GM12878 (cell line): ENCODE data around the gene DUOXA1. TPM values are rescaled to one million over a fixed set of nuclear protein-coding genes. Genes with fewer than 3 reads are reported as not detected.

ENCODE experiments used
- ATAC-seq: fragments of 200-7000 bp; cut with Tn5 transposase; 3 replicates; pipeline ENCODE4 v1.9.1; 2020; ENCODE audit warnings: mild to moderate bottlenecking, moderate library complexity
- BruUV-seq: library from RNA; stranded (reverse); fragments of 400-500 nt; replicated peaks from 2 replicates; lab custom pipeline; 2021; lab: Mats Ljungman, UMichigan
- CTCF ChIA-PET: fragments of 300-600 bp; sonication (Branson Sonifier 250); formaldehyde crosslinking; extraction: SDS; loops from one replicate; lab custom pipeline; 2021; ENCODE audit warnings: inconsistent platforms; lab: Yijun Ruan, JAX
- POLR2A ChIA-PET: fragments of 350-600 bp; formaldehyde crosslinking; extraction: SDS; loops from one replicate; lab custom pipeline; 2021; ENCODE audit warnings: inconsistent platforms; lab: Charles Lee
- RAD21 ChIA-PET: fragments of 300-600 bp; sonication (Branson Sonifier 250); formaldehyde crosslinking; loops from one replicate; lab custom pipeline; 2023; ENCODE audit warnings: antibody characterized with exemption; ENCODE audit not compliant: unreplicated experiment; lab: Charles Lee
- SMC1A ChIA-PET: fragments of 300-600 bp; sonication (Branson Sonifier 250); formaldehyde crosslinking; loops from one replicate; lab custom pipeline; 2023; ENCODE audit not compliant: unreplicated experiment, uncharacterized antibody; lab: Charles Lee
- DNase-seq: peaks from one replicate; pipeline ENCODE4 v3.0.0-alpha.2; 2011; ENCODE audit warnings: low read depth, low spot score
- FAIRE-seq: peaks from 3 replicates; lab custom pipeline; 2011; peaks lifted over from hg19 to GRCh38; lab: Jason Lieb, UNC
- H2AFZ ChIP-seq: 2 replicates; pipeline ENCODE4 v1.6.0; 2011; ENCODE audit warnings: low read depth, low read length, control low read depth; ENCODE audit not compliant: control insufficient read depth
- H3K27ac ChIP-seq: 2 replicates; pipeline ENCODE4 v1.5.1; 2011; ENCODE audit warnings: control low read depth; ENCODE audit not compliant: control insufficient read depth, insufficient read depth
- H3K27me3 ChIP-seq, 2 experiments: replicated peaks in 1 of 2; 2 replicates each; pipeline versions ENCODE4 v1.6.0 to v1.6.1; 2011; ENCODE audit warnings: low read length in 1 of 2; ENCODE audit not compliant: control insufficient read depth in 2 of 2, insufficient read depth in 2 of 2
- H3K36me3 ChIP-seq, 2 experiments: 2 replicates each; pipeline ENCODE4 v1.5.1; 2011; ENCODE audit warnings: low read length in 1 of 2; ENCODE audit not compliant: control insufficient read depth in 2 of 2, insufficient read depth in 2 of 2
- H3K4me1 ChIP-seq: 2 replicates; pipeline ENCODE4 v1.6.1; 2011; ENCODE audit warnings: mild to moderate bottlenecking, low read length, moderate library complexity, mixed read lengths; ENCODE audit not compliant: control insufficient read depth, insufficient read depth
- H3K4me2 ChIP-seq: 2 replicates; pipeline ENCODE4 v1.6.0; 2011; ENCODE audit warnings: control low read depth; ENCODE audit not compliant: control insufficient read depth, insufficient read depth
- H3K4me3 ChIP-seq: fragments of 200-600 bp; sonication (generic); 2 replicates; pipeline ENCODE4 v1.5.1; 2016
- H3K79me2 ChIP-seq: 2 replicates; pipeline ENCODE4 v1.6.0; 2011; ENCODE audit warnings: low read length; ENCODE audit not compliant: control insufficient read depth, insufficient read depth
- H3K9ac ChIP-seq: 2 replicates; pipeline ENCODE4 v1.8.0; 2011; ENCODE audit warnings: low read length, control low read depth, mixed read lengths; ENCODE audit not compliant: control insufficient read depth, insufficient read depth
- H3K9me3 ChIP-seq: replicated peaks from 3 replicates; pipeline ENCODE4 v1.5.1; 2011; ENCODE audit warnings: mild to moderate bottlenecking, low read length; ENCODE audit not compliant: control insufficient read depth, insufficient read depth
- H4K20me1 ChIP-seq: 2 replicates; pipeline ENCODE4 v1.6.0; 2011; ENCODE audit not compliant: control insufficient read depth, insufficient read depth
- ATF3 ChIP-seq: IDR thresholded peaks from 2 replicates; pipeline ENCODE4 v1.6.1; 2011; ENCODE audit warnings: low read depth, mild to moderate bottlenecking, low read length, moderate library complexity, borderline replicate concordance; ENCODE audit errors: extremely low read depth
- BCL3 ChIP-seq: IDR thresholded peaks from 2 replicates; pipeline ENCODE4 v1.6.1; 2011; ENCODE audit warnings: borderline replicate concordance, low read depth, mild to moderate bottlenecking, moderate library complexity, low read length; ENCODE audit not compliant: insufficient read depth, poor library complexity, severe bottlenecking
- BHLHE40 ChIP-seq, 2 experiments: fragments of 450-650 bp in 1 of 2; IDR thresholded peaks; 2 replicates each; pipeline ENCODE4 v1.6.1; 2011 to 2017; ENCODE audit warnings: low read depth in 2 of 2, borderline replicate concordance in 1 of 2, improper control_type of control experiment in 1 of 2, low read length in 1 of 2, mild to moderate bottlenecking in 1 of 2
- CEBPZ ChIP-seq: fragments of 150-350 bp; IDR thresholded peaks from 2 replicates; pipeline ENCODE4 v1.6.1; 2016; ENCODE audit warnings: low read depth, low read length
- CREM ChIP-seq: IDR thresholded peaks from 2 replicates; pipeline ENCODE4 v1.6.1; 2014; ENCODE audit warnings: antibody characterized with exemption, low read depth
- IKZF1 ChIP-seq: fragments of 450-650 bp; conservative IDR thresholded peaks from 2 replicates; pipeline ENCODE4 v1.6.1; 2017; ENCODE audit warnings: antibody characterized with exemption, mild to moderate bottlenecking
- IKZF2 ChIP-seq, 2 experiments: fragments of 450-650 bp; IDR thresholded peaks; 2 replicates each; pipeline ENCODE4 v1.6.1; 2017; ENCODE audit warnings: mild to moderate bottlenecking in 2 of 2, moderate library complexity in 2 of 2
- MAX ChIP-seq: IDR thresholded peaks from 2 replicates; pipeline ENCODE4 v1.6.1; 2012; ENCODE audit warnings: low read depth, low read length, improper control_type of control experiment
- MEF2B ChIP-seq: fragments of 450-650 bp; IDR thresholded peaks from 2 replicates; pipeline ENCODE4 v1.6.1; 2018; ENCODE audit warnings: mild to moderate bottlenecking, moderate library complexity; ENCODE audit not compliant: partially characterized antibody, poor library complexity, severe bottlenecking
- MYC ChIP-seq: IDR thresholded peaks from 2 replicates; pipeline ENCODE4 v1.6.1; 2011; ENCODE audit warnings: mild to moderate bottlenecking, low read length, moderate library complexity, inconsistent platforms; ENCODE audit not compliant: insufficient read depth, insufficient replicate concordance, insufficient read length, severe bottlenecking
- NFXL1 ChIP-seq: fragments of 450-650 bp; IDR thresholded peaks from 2 replicates; pipeline ENCODE4 v1.6.1; 2017; ENCODE audit warnings: antibody characterized with exemption, mild to moderate bottlenecking, borderline replicate concordance
- NR2C2 ChIP-seq: IDR thresholded peaks from 2 replicates; pipeline ENCODE4 v1.6.1; 2011; ENCODE audit warnings: borderline replicate concordance, low read depth; ENCODE audit not compliant: control insufficient read depth, insufficient read length
- TARDBP ChIP-seq: IDR thresholded peaks from 2 replicates; pipeline ENCODE4 v1.6.1; 2016; ENCODE audit warnings: borderline replicate concordance
- TCF12 ChIP-seq: IDR thresholded peaks from 2 replicates; pipeline ENCODE4 v1.6.1; 2011; ENCODE audit warnings: low read depth, mild to moderate bottlenecking, low read length
- TCF3 ChIP-seq: IDR thresholded peaks from 2 replicates; pipeline ENCODE4 v1.6.1; 2012; ENCODE audit warnings: low read depth, mild to moderate bottlenecking, low read length, borderline replicate concordance; ENCODE audit not compliant: insufficient read depth
- WGBS: methylation state at CpG from one replicate; pipeline ENCODE4 v1.1.6; 2016; ENCODE audit warnings: low lambda C conversion rate; ENCODE audit not compliant: insufficient replicate concordance, insufficient coverage; ENCODE audit errors: missing lambda C conversion rate; 5-methylcytosine and 5-hydroxymethylcytosine counted together
- in situ Hi-C: fragments of 300-500 bp; cut with MboI; formaldehyde crosslinking; loops from 9 replicates; pipeline ENCODE4 v1.14.3; 2018; ENCODE audit warnings: mixed read lengths
- intact Hi-C: fragments of 100-400 bp; cut with micrococcal nuclease; formaldehyde crosslinking; loops from one replicate; pipeline ENCODE4 v1.14.2; 2022; ENCODE audit not compliant: unreplicated experiment
- polyA plus RNA-seq, 11 experiments: library from polyadenylated mRNA; depleted of rRNA in 4 of 11; unstranded in 6 of 11; stranded (reverse) in 5 of 11; fragments of >200 nt; fragmentation: Nextera tagmentation in 4 of 11; fragmentation: Illumina TruSeq in 1 of 11; extraction: Ambion mirVana in 4 of 11; extraction: Trizol in 1 of 11; gene quantifications; 1 replicate in 1 of 11; 2 replicates in 10 of 11; pipeline versions ENCODE4 v1.2.1 to v1.2.3, GENCODE V29; 2011 to 2016; ENCODE audit warnings: inconsistent platforms in 2 of 11, missing spikeins in 2 of 11, low read depth in 1 of 11
- total RNA-seq, 4 experiments: library from RNA; depleted of rRNA in 3 of 4; stranded (reverse); fragments of >200 nt in 3 of 4; fragmentation: Illumina TruSeq in 1 of 4; extraction: Trizol in 1 of 4; gene quantifications; 2 replicates each; pipeline versions ENCODE4 v1.2.1 to v1.2.3, GENCODE V29; 2013 to 2021

DUOXA1 gene
- total and polyA plus RNA-seq, 10 of the 15 experiments (the other 5 are each of a cell fraction or from before 2014, with no cell fraction given) = 0.08 TPM; not detected in 9

GRCh38 chr15:45107941-45108630, 21.6 kb downstream of the DUOXA1 start:
- in situ Hi-C loops = no loop called here
- POLR2A ChIA-PET = no interaction called here
- no peak for FAIRE-seq
- TF ChIP-seq BCL3 (no peak), MYC (no peak), IKZF1 (no peak), ATF3 (no peak), TARDBP (no peak), NR2C2 (no peak), MAX (no peak), IKZF2 (IDR thresholded peaks at IDR 0.05) (no peak), CEBPZ (no peak), NFXL1 (no peak), MEF2B (no peak), CREM (no peak), TCF3 (no peak), TCF12 (no peak), BHLHE40 (IDR thresholded peaks at IDR 0.05; ENCODE audit: borderline replicate concordance in 1 of 2, low read depth in 2 of 2, low read length in 1 of 2) (no peak)

More at GRCh38 chr15:45107941-45108630, 21.6 kb downstream of the DUOXA1 start:
- DNase-seq (no peak), ATAC-seq (no peak)
- ChIA-PET CTCF (interaction anchor here (2.8 kb wide), 1 partner anchor 10 kb away, joined by 14 read pairs; no protein-coding TSS in a partner anchor), RAD21 (no interaction called here), SMC1A (no interaction called here)
- H3K27ac ChIP-seq = no peak overlapping the region
- peaks cover 9% of the 10 kb centered on the region in 2 experiments for H3K27me3 ChIP-seq
- H3K9me3 ChIP-seq = no peaks in the 10 kb centered on the region
- H2AFZ ChIP-seq = no peak overlapping the region
- H3K4me3 ChIP-seq = no peak overlapping the region
- no peaks in the 10 kb centered on the region for H3K4me1 ChIP-seq
- 45% methylated on average over 10 of the region's 10 CpGs for WGBS
- H3K4me2 ChIP-seq = no peak overlapping the region
- no peaks in the 10 kb centered on the region; the same call in 1 of the 2 replicates for H4K20me1 ChIP-seq
- H3K36me3 ChIP-seq = no peaks in the 10 kb centered on the region
- BruUV-seq = no TSS peak
- intact Hi-C loops = no loop called here
- no peaks in the 10 kb centered on the region for H3K79me2 ChIP-seq
- no peak overlapping the region for H3K9ac ChIP-seq
